ENCODE results near the gene CAMKK2.

GRCh38 chr12:121252712-121253345 is 43.7 kb downstream of the CAMKK2 start:
- TF ChIP-seq CTCF (IDR thresholded peaks at IDR 0.05 in 8 of 11, conservative IDR thresholded peaks at IDR 0.05 in 3 of 11) (no peak), POLR2AphosphoS5 (IDR thresholded peaks at IDR 0.05) (peak in 1 of 3 donors; percentile 1)
